HCT116 (cell line): ENCODE data around the gene GFOD1.

ENCODE experiments used
- ATF3 ChIP-seq: IDR thresholded peaks from 2 replicates; pipeline ENCODE4 v1.6.1; 2012
- CEBPB ChIP-seq: IDR thresholded peaks from 2 replicates; pipeline ENCODE4 v1.6.1; 2012; ENCODE audit warnings: low read depth
- CTCF ChIP-seq, 3 experiments: fragments of 200-600 bp in 1 of 3; sonication (generic) in 1 of 3; IDR thresholded peaks in 2 of 3; conservative IDR thresholded peaks in 1 of 3; 2 replicates each; pipeline ENCODE4 v1.5.1; 2012 to 2017; ENCODE audit warnings: low read depth in 2 of 3, low read length in 2 of 3, antibody characterized with exemption in 1 of 3, borderline replicate concordance in 1 of 3, control low read depth in 1 of 3, mild to moderate bottlenecking in 1 of 3, mixed read lengths in 1 of 3, mixed run types in 1 of 3, moderate library complexity in 1 of 3; ENCODE audit not compliant: insufficient read depth in 1 of 3
- EZH2 ChIP-seq: fragments of 200-600 bp; sonication (generic); IDR thresholded peaks from 2 replicates; pipeline ENCODE4 v1.6.1; 2017; ENCODE audit warnings: antibody characterized with exemption, mixed run types
- POLR2A ChIP-seq: IDR thresholded peaks from 2 replicates; pipeline ENCODE4 v1.7.0; 2011; ENCODE audit warnings: borderline replicate concordance; ENCODE audit not compliant: insufficient read depth, insufficient read length; ENCODE audit errors: extremely low read depth
- POLR2AphosphoS5 ChIP-seq: IDR thresholded peaks from 2 replicates; pipeline ENCODE4 v1.6.1; 2011; ENCODE audit warnings: mild to moderate bottlenecking, low read depth, low read length, moderate library complexity
- YY1 ChIP-seq: IDR thresholded peaks from 2 replicates; pipeline ENCODE4 v1.6.1; 2011; ENCODE audit warnings: low read length, low read depth, moderate library complexity, mild to moderate bottlenecking; ENCODE audit not compliant: insufficient replicate concordance; ENCODE audit errors: extremely low read depth

GRCh38 chr6:13453153-13453552, 34.2 kb downstream of the GFOD1 start:
- TF ChIP-seq POLR2A = no peak
- TF ChIP-seq EZH2 = no peak
- no peak for TF ChIP-seq CTCF (IDR thresholded peaks at IDR 0.05 in 2 of 3, conservative IDR thresholded peaks at IDR 0.05 in 1 of 3; ENCODE audit: borderline replicate concordance in 1 of 3, insufficient read depth in 1 of 3, low read depth in 2 of 3, low read length in 2 of 3)
- no peak for TF ChIP-seq CEBPB
- no peak for TF ChIP-seq POLR2AphosphoS5
- TF ChIP-seq ATF3 = no peak
- TF ChIP-seq YY1 = no peak
